Measurements from ENCODE around the gene NDUFB2.

Gene NDUFB2

GRCh38 chr7:140671966-140672365 is 24.5 kb upstream of the NDUFB2 start:
- no peaks in the 10 kb centered on the region for H3K27me3 ChIP-seq (ENCODE audit: control insufficient read depth, insufficient read depth, low read length)
- no peak overlapping the region for H3K4me3 ChIP-seq (ENCODE audit: low read depth, low read length)
- H2AFZ ChIP-seq: peak overlapping the region; percentile 59
- peak overlapping the region; percentile 49 for H3K4me2 ChIP-seq (ENCODE audit: low read length)
- H3K9me3 ChIP-seq (ENCODE audit: control insufficient read depth, low read length): no peaks in the 10 kb centered on the region
- no peak overlapping the region for H3K27ac ChIP-seq
- no peak overlapping the region for H3K9ac ChIP-seq
- peaks cover 13% of the 10 kb centered on the region for H3K4me1 ChIP-seq
- TF ChIP-seq, protein P1, sequence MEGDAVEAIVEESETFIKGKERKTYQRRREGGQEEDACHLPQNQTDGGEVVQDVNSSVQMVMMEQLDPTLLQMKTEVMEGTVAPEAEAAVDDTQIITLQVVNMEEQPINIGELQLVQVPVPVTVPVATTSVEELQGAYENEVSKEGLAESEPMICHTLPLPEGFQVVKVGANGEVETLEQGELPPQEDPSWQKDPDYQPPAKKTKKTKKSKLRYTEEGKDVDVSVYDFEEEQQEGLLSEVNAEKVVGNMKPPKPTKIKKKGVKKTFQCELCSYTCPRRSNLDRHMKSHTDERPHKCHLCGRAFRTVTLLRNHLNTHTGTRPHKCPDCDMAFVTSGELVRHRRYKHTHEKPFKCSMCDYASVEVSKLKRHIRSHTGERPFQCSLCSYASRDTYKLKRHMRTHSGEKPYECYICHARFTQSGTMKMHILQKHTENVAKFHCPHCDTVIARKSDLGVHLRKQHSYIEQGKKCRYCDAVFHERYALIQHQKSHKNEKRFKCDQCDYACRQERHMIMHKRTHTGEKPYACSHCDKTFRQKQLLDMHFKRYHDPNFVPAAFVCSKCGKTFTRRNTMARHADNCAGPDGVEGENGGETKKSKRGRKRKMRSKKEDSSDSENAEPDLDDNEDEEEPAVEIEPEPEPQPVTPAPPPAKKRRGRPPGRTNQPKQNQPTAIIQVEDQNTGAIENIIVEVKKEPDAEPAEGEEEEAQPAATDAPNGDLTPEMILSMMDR (IDR thresholded peaks at IDR 0.05): no peak
- no peaks in the 10 kb centered on the region for H3K36me3 ChIP-seq (ENCODE audit: control insufficient read depth, insufficient read depth, low read length)
- peaks cover 3% of the 10 kb centered on the region for H3K79me2 ChIP-seq

DNA sequence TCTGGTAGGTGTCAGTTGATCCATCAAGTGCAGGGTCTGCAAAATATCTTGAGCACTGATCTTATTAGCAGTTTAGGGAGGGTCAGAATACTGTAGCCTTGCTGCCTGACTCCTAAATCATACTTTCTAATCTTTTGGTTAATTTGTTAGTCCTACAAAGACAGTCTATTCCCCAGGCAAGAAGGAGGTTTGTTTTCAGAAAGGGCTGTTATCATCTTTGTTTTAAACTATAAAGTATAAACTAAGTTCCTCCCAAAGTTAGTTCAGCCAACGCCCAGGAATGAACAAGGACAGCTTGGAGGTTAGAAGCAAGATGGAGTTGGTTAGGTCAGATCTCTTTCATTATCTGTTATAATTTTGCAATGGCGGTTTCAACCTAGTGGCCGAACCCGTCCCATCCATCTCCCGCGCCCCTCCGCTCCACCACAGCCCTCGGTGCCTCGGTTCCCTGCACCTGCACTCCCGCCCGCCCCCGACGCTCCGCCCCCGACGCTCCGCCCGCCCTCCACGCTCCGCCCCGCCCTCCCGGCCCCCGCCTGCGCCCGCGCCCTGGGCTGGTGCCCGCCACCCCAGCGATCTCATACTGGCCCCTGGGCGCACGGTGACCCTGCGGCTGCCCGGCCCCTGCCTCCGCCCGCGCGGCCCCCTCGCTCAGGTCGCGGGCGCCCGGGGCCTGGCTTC is 24.0 kb upstream of the NDUFB2 start, which contains the start of gene ADCK2:
Gene ADCK2 (plus strand): TSS at position 564 of the 681 bp plus-strand sequence. CDS start 386 bp downstream, outside the sequence.
- peak within 1 kb of the TSS; percentile 99 for H2AFZ ChIP-seq
- H3K79me2 ChIP-seq: peaks cover 3% of the 10 kb centered on the region
- no peaks in the 10 kb centered on the region for H3K9me3 ChIP-seq (ENCODE audit: control insufficient read depth, low read length)
- peak within 1 kb of the TSS; percentile 81 for H3K4me3 ChIP-seq (ENCODE audit: low read depth, low read length)
- H3K36me3 ChIP-seq (ENCODE audit: control insufficient read depth, insufficient read depth, low read length): no peaks in the 10 kb centered on the region
- TF ChIP-seq, protein P1 (IDR thresholded peaks at IDR 0.05): no peak
- no peaks in the 10 kb centered on the region for H3K27me3 ChIP-seq (ENCODE audit: control insufficient read depth, insufficient read depth, low read length)
- H3K4me2 ChIP-seq (ENCODE audit: low read length): peak within 1 kb of the TSS; percentile 85
- peak within 1 kb of the TSS; percentile 85 for H3K9ac ChIP-seq
- H3K4me1 ChIP-seq: peaks cover 13% of the 10 kb centered on the region
- peak within 1 kb of the TSS; percentile 95 for H3K27ac ChIP-seq

- Histone ChIP-seq H3K4me2 (ENCODE audit: low read length) (peak overlapping the region; percentile 85), H3K36me3 (ENCODE audit: control insufficient read depth, insufficient read depth, low read length) (no peaks in the 10 kb centered on the region), H3K27me3 (ENCODE audit: control insufficient read depth, insufficient read depth, low read length) (no peaks in the 10 kb centered on the region), H3K27ac (peak overlapping the region; percentile 95), H3K4me3 (ENCODE audit: low read depth, low read length) (peak overlapping the region; percentile 81), H3K4me1 (peaks cover 13% of the 10 kb centered on the region), H2AFZ (peak overlapping the region; percentile 99), H3K79me2 (peaks cover 3% of the 10 kb centered on the region), H3K9ac (peak overlapping the region; percentile 85), H3K9me3 (ENCODE audit: control insufficient read depth, low read length) (no peaks in the 10 kb centered on the region)
- TF ChIP-seq, protein P1 (IDR thresholded peaks at IDR 0.05): no peak
These were observed 23.3 kb upstream of the NDUFB2 start for GRCh38 chr7:140673063-140673773.

- Histone ChIP-seq H3K27me3 (ENCODE audit: control insufficient read depth, insufficient read depth, low read length) (no peaks in the 10 kb centered on the region), H3K79me2 (peaks cover 3% of the 10 kb centered on the region), H3K9ac (peak overlapping the region; percentile 39), H3K36me3 (ENCODE audit: control insufficient read depth, insufficient read depth, low read length) (no peaks in the 10 kb centered on the region), H2AFZ (peak overlapping the region; percentile 99), H3K27ac (peak overlapping the region; percentile 95), H3K4me1 (peaks cover 13% of the 10 kb centered on the region), H3K4me3 (ENCODE audit: low read depth, low read length) (peak overlapping the region; percentile 81), H3K9me3 (ENCODE audit: control insufficient read depth, low read length) (no peaks in the 10 kb centered on the region), H3K4me2 (ENCODE audit: low read length) (peak overlapping the region; percentile 85)
- TF ChIP-seq, protein P1 (IDR thresholded peaks at IDR 0.05): no peak
These were observed 22.7 kb upstream of the NDUFB2 start for GRCh38 chr7:140673774-140674155.

Measured in parathyroid adenoma (tissue), 2 donors.